ENCODE measurements around the gene CRYAA. TPM values are rescaled to one million over a fixed set of nuclear protein-coding genes. Genes with fewer than 3 reads are reported as not detected.

Gene CRYAA
- total RNA-seq, 1 experiment from 2014 or later, result not detected

- Histone ChIP-seq H3K4me2 (ENCODE audit: insufficient read depth, insufficient read length, low read length) (no peak overlapping the region), H3K79me2 (ENCODE audit: insufficient read depth, low read length) (no peaks in the 10 kb centered on the region), H4K8ac (replicated peaks; ENCODE audit: insufficient read length, low read depth, low read length) (no peak overlapping the region), H2BK20ac (ENCODE audit: low read depth, low read length, poor library complexity, severe bottlenecking) (no peak overlapping the region), H3K4me1 (ENCODE audit: insufficient read depth, low read length) (no peaks in the 10 kb centered on the region), H3K27ac (ENCODE audit: insufficient read length, low read depth, low read length) (no peak overlapping the region), H2AFZ (ENCODE audit: low read length) (no peak overlapping the region), H3K9ac (ENCODE audit: extremely low read depth, insufficient read length, low read length) (no peak overlapping the region), H3K9me3 (ENCODE audit: control insufficient read depth, low read depth, low read length) (no peaks in the 10 kb centered on the region), H2AK5ac (ENCODE audit: insufficient read length, low read length) (no peak overlapping the region), H2BK12ac (ENCODE audit: insufficient read length, low read depth, low read length) (no peak overlapping the region), H3K23me2 (ENCODE audit: insufficient read length, low read depth, low read length, poor library complexity, severe bottlenecking) (no peaks in the 10 kb centered on the region), H2BK5ac (ENCODE audit: insufficient read length, low read length) (no peak overlapping the region), H3K79me1 (ENCODE audit: insufficient read depth, low read depth, low read length, poor library complexity, severe bottlenecking) (no peaks in the 10 kb centered on the region), H3K18ac (ENCODE audit: insufficient read length, low read depth, low read length) (no peak overlapping the region), H4K91ac (ENCODE audit: insufficient read length, low read depth, low read length) (no peak overlapping the region), H4K20me1 (ENCODE audit: control insufficient read depth, insufficient read depth, insufficient read length) (no peaks in the 10 kb centered on the region), H3K4ac (ENCODE audit: low read depth, low read length) (no peak overlapping the region), H3K27me3 (ENCODE audit: insufficient read depth, low read length) (no peaks in the 10 kb centered on the region), H3K14ac (ENCODE audit: insufficient read depth, low read length) (no peak overlapping the region), H2BK15ac (ENCODE audit: low read depth, low read length) (no peak overlapping the region), H4K5ac (ENCODE audit: insufficient read length, low read depth, low read length) (no peak overlapping the region), H3K23ac (ENCODE audit: insufficient read length, low read depth, low read length) (no peak overlapping the region), H2BK120ac (ENCODE audit: low read depth, low read length, poor library complexity, severe bottlenecking) (no peak overlapping the region), H3K56ac (ENCODE audit: insufficient read length, low read depth, low read length) (no peak overlapping the region), H3T11ph (ENCODE audit: low read length) (no peak overlapping the region)
- Mint-ChIP-seq H3K27ac (no peak overlapping the region), H3K9me3 (peaks cover 0 to 3% of the 10 kb centered on the region in 2 experiments; a peak in 2 of 5 replicates), H3K4me1 (peaks cover 20 to 24% of the 10 kb centered on the region in 2 experiments), H3K36me3 (ENCODE audit: insufficient read depth in 1 of 3, low read depth in 3 of 3) (no peaks in the 10 kb centered on the region; a peak in 3 of 7 replicates), H3K27me3 (ENCODE audit: low read depth) (peaks cover 12% of the 10 kb centered on the region), H3K4me3 (no peak overlapping the region)
- DNase-seq, result peak; percentile 23
- TF ChIP-seq, protein P1, sequence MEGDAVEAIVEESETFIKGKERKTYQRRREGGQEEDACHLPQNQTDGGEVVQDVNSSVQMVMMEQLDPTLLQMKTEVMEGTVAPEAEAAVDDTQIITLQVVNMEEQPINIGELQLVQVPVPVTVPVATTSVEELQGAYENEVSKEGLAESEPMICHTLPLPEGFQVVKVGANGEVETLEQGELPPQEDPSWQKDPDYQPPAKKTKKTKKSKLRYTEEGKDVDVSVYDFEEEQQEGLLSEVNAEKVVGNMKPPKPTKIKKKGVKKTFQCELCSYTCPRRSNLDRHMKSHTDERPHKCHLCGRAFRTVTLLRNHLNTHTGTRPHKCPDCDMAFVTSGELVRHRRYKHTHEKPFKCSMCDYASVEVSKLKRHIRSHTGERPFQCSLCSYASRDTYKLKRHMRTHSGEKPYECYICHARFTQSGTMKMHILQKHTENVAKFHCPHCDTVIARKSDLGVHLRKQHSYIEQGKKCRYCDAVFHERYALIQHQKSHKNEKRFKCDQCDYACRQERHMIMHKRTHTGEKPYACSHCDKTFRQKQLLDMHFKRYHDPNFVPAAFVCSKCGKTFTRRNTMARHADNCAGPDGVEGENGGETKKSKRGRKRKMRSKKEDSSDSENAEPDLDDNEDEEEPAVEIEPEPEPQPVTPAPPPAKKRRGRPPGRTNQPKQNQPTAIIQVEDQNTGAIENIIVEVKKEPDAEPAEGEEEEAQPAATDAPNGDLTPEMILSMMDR (conservative IDR thresholded peaks at IDR 0.05), result no peak
- WGBS (ENCODE audit: extremely low coverage, insufficient read length, low lambda C conversion rate), result no CpG with 5 or more reads among the region's 10 CpGs
Observed at GRCh38 chr21:43191521-43191920, 22.7 kb downstream of the CRYAA start.
